Psoas muscle (tissue), 8 donors: Measurements from ENCODE around the gene KLK6. TPM values are rescaled to one million over a fixed set of nuclear protein-coding genes. Genes with fewer than 3 reads are reported as not detected.
A peak's percentile ranks its signal among the peaks of the same experiment; 100 is the strongest.

Experiments
- ATAC-seq, 4 donors: fragments of 200-7000 bp; cut with Tn5 transposase; one replicate each; pipeline ENCODE4 v1.9.1; 2020; ENCODE audit warnings: moderate library complexity in 3 of 4, mild to moderate bottlenecking in 2 of 4
- DNase-seq, 2 donors: peaks; one replicate each; pipeline ENCODE4 v3.0.0-alpha.2; 2020
- H3K27ac ChIP-seq: fragments of 200-600 bp; one replicate; pipeline ENCODE4 v1.8.0; 2022
- H3K27me3 ChIP-seq, 3 donors: fragments of 200-600 bp in 1 of 3; one replicate each; pipeline versions ENCODE4 v1.6.1 to v1.8.0; 2013 to 2022; ENCODE audit warnings: low read length in 2 of 3, mild to moderate bottlenecking in 2 of 3, moderate library complexity in 1 of 3; ENCODE audit not compliant: insufficient read depth in 3 of 3
- H3K36me3 ChIP-seq, 2 donors: fragments of 200-600 bp in 1 of 2; one replicate each; pipeline versions ENCODE4 v1.6.1 to v1.8.0; 2013 to 2022; ENCODE audit warnings: low read depth in 1 of 2, mild to moderate bottlenecking in 1 of 2, moderate library complexity in 1 of 2; ENCODE audit not compliant: insufficient read depth in 1 of 2
- H3K4me1 ChIP-seq: fragments of 200-600 bp; one replicate; pipeline ENCODE4 v1.8.0; 2022
- H3K4me3 ChIP-seq: fragments of 200-600 bp; one replicate; pipeline ENCODE4 v1.8.0; 2022; ENCODE audit warnings: mild to moderate bottlenecking
- H3K9me3 ChIP-seq: fragments of 200-600 bp; one replicate; pipeline ENCODE4 v1.8.0; 2022
- CTCF ChIP-seq: fragments of 200-600 bp; IDR thresholded peaks from one replicate; pipeline ENCODE4 v1.8.0; 2022; ENCODE audit warnings: antibody characterized with exemption
- WGBS, 3 donors: extraction: QIAGEN DNeasy Blood & Tissue Kit; methylation state at CpG; one replicate each; pipeline versions ENCODE4 v1.1.6 to v1.1.7; 2013; 5-methylcytosine and 5-hydroxymethylcytosine counted together
- intact Hi-C, 2 donors: fragments of 100-400 bp; cut with DNase I; formaldehyde crosslinking; loops; one replicate each; pipeline versions ENCODE4 v1.11.0 to v1.14.2; 2022
- polyA plus RNA-seq, 3 donors: library from polyadenylated mRNA; stranded (reverse); fragments of 200-250 nt; gene quantifications; one replicate each; pipeline ENCODE4 v1.2.3, GENCODE V29; 2013
- total RNA-seq, 4 donors: library from RNA; stranded (reverse); fragmentation: NEBNext Ultra II Directional in 2 of 4; extraction: Animal tissue kit (Norgen Biotek cat#: 25700) in 2 of 4; gene quantifications; one replicate each; pipeline versions ENCODE4 v1.2.1 to v1.2.4, GENCODE V29; 2021 to 2023
- donor health status: healthy with polysubstance abuse.
- donor health status: DM: no; HTN: no; CAD: no; lungs with moderate emphysema.
- donor health status: Bipolar disorder and iron deficiency.
- donor health status: healthy.
- donor health status: DM: yes; HTN: yes; CAD: no.
- donor health status: DM: no; HTN: no; CAD: no.
- donor health status: DM: no; HTN: no; CAD: no.
- donor health status: DM: yes; HTN: yes; CAD: no.

Gene KLK6
- total and polyA plus RNA-seq, 7 donors, result 0.04 TPM; not detected in 6

GRCh38 chr19:50925734-50926133, 43.7 kb downstream of the KLK6 start:
- Histone ChIP-seq H3K9me3 (no peaks in the 10 kb centered on the region), H3K4me1 (no peaks in the 10 kb centered on the region), H3K36me3 (no peaks in the 10 kb centered on the region), H3K4me3 (no peak overlapping the region), H3K27ac (no peak overlapping the region), H3K27me3 (peaks cover 0 to 10% (median 6%) of the 10 kb centered on the region in 3 donors)
- intact Hi-C loops, result no loop called here
- TF ChIP-seq CTCF, result no peak
- 94 to 95% (median 94%) methylated on average over 2 of the region's 2 CpGs for WGBS, 3 donors
- ATAC-seq (no peak), DNase-seq (no peak)

DNA sequence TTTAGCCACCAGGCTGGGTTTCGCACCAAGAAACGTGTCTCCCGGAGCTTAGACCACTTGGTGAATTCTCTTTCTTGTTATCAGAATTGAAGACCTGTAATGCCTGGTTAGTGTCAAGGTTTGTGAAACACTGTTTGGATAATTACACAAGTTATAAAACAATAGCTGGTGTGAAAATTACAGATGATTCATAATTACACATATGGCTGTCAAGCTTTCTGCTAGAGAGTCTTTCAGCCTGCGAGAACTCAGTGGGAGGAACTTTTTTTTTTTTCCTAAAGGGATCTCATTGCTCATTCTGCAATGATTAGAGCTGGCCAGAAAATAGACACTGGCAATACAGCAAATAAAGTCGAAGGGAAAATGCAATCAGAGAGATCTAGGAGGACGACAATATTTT, 44.8 kb downstream of the KLK6 start:
- ATAC-seq (no peak), DNase-seq (no peak)
- H3K9me3 ChIP-seq, result no peaks in the 10 kb centered on the region
- peaks cover 0 to 6% (median 5%) of the 10 kb centered on the region in 3 donors for H3K27me3 ChIP-seq
- no peak overlapping the region for H3K4me3 ChIP-seq
- intact Hi-C loops, result loop anchor here in 1 of 2 donors (5.0 kb wide), 1 partner anchor 567 kb away; no protein-coding TSS in a partner anchor
- WGBS, 3 donors, result 50 to 63% (median 57%) methylated on average over 6 of the region's 6 CpGs
- no peak for TF ChIP-seq CTCF
- no peaks in the 10 kb centered on the region for H3K36me3 ChIP-seq
- no peaks in the 10 kb centered on the region for H3K4me1 ChIP-seq
- H3K27ac ChIP-seq, result no peak overlapping the region

DNA sequence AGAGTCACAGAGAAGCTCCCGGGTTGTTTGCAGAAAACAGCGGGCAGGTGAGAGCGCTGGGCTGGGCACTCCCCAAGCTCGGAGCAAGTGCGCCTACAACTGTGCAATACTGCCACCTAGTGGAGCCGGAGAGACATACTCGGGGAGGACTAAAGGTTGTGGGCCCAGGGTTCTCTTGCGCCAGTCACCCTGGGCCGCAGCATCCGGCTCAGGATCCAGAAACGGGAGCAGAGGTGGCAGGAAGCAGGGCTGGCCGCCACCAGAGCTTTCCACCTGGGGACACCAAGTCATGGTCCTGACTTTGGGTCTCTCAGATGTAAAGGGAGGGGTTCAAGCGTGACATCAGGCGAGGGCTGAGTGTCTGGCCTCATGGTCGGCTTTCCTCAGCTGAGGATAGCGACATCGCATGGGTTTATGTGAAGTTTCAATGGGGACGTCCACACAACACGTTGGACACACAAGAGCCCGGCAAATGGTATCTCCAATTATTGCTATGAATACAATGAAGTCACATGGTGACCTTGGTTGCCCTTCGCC, 47.0 kb downstream of the KLK6 start:
- intact Hi-C loops, result loop anchor here in 1 of 2 donors (5.0 kb wide), 1 partner anchor 565 kb away; no protein-coding TSS in a partner anchor
- peak; percentile 55 for TF ChIP-seq CTCF
- Histone ChIP-seq H3K27ac (no peak overlapping the region), H3K27me3 (peaks cover 0 to 2% (median 0%) of the 10 kb centered on the region in 3 donors), H3K4me1 (no peaks in the 10 kb centered on the region), H3K4me3 (no peak overlapping the region), H3K9me3 (no peaks in the 10 kb centered on the region), H3K36me3 (no peaks in the 10 kb centered on the region)
- peak in 1 of 4 donors; percentile 67 for ATAC-seq
- DNase-seq, result peak; percentile 44 to 67
- 29 to 30% (median 30%) methylated on average over 21 of the region's 21 CpGs for WGBS, 3 donors

GRCh38 chr19:50921426-50922316, 47.7 kb downstream of the KLK6 start:
- DNase-seq (no peak), ATAC-seq (no peak)
- peaks cover 0 to 2% (median 0%) of the 10 kb centered on the region in 3 donors for H3K27me3 ChIP-seq
- TF ChIP-seq CTCF, result no peak
- no peak overlapping the region for H3K27ac ChIP-seq
- no peak overlapping the region for H3K4me3 ChIP-seq
- no peaks in the 10 kb centered on the region for H3K9me3 ChIP-seq
- intact Hi-C loops, result loop anchor here in 1 of 2 donors (5.0 kb wide), 1 partner anchor 564 kb away; no protein-coding TSS in a partner anchor
- no peaks in the 10 kb centered on the region for H3K36me3 ChIP-seq
- 2 to 5% (median 4%) methylated on average over 12 of the region's 12 CpGs for WGBS, 3 donors
- no peaks in the 10 kb centered on the region for H3K4me1 ChIP-seq
